ENCODE data around the gene PTPN9. TPM values are rescaled to one million over a fixed set of nuclear protein-coding genes. Genes with fewer than 3 reads are reported as not detected.
"Not testable (repeated sequence)": the region's sequence is repeated elsewhere in the genome, so short reads cannot be mapped to it uniquely, and the experiment has no call there.

The PTPN9 gene
- total RNA-seq, 1 experiment from 2014 or later, result 15.7 TPM

DNA sequence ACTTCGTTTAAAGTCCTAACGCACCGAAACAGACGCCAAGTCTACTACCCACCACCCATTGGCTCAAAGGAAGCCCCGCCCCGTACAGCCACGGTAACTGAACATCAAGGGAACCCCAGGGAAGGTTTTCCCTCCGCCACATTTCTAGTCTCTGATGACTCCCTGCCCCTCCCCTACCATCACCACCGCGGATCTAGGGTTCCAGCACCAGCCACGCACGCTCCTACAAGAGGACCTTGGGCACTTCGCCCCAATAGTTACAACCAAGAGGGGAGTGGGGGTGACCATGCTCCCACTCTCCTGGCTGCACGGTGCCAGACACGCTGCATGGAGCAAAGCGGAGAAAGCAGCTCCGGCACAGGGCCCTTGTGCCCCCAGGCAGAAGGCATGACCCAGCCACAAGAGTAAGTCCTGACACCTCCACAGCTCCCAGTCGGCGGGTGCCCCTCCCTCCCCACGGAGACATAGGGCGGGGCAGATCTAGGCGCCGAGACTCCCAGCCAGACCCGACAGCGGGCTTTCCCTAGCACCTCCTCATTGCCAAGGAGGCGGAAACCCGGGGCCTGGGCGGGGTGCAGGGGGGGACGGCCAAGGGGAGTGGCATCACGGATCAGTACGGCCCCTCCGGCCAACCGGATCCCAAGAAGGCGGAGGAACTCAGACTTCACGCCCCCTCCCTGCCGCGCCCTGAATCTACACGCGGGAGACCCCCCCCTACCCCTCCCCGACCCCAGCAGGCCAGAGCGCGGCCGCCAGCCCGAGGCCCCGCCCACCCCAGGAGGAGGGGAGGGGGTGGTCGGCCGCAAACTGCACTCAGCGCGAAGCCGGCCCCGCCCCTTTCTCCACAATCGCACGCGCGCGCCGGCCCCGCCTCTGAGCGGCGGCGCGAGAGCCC, 128.6 kb downstream of the PTPN9 start:
- ATAC-seq (peak; percentile 34), DNase-seq (peak; percentile 94)
- H3F3A ChIP-seq (ENCODE audit: low read length, unreplicated experiment), result no peaks in the 10 kb centered on the region
- peaks cover 21% of the 10 kb centered on the region for H3K4me1 ChIP-seq (ENCODE audit: insufficient read depth, low read length)
- H4K20me1 ChIP-seq (ENCODE audit: low read length), result peaks cover 24% of the 10 kb centered on the region
- intact Hi-C loops (cut with micrococcal nuclease), result loop anchor here (2.0 to 5.0 kb wide), 2 partner anchors 82 to 197 kb away; partner anchors contain the start of genes MAN2C1 and SNX33
- H3K27me3 ChIP-seq (ENCODE audit: low read length), result no peaks in the 10 kb centered on the region
- H3K4me2 ChIP-seq (ENCODE audit: low read length), result peak overlapping the region; percentile 90
- H3K36me3 ChIP-seq (ENCODE audit: low read depth, low read length), result peaks cover 8% of the 10 kb centered on the region; the same call in 1 of the 2 replicates
- peak overlapping the region; percentile 71 for H3K27ac ChIP-seq (ENCODE audit: low read length)
- peak overlapping the region; percentile 76 for H2AFZ ChIP-seq (ENCODE audit: low read length)
- TF ChIP-seq CTCF (conservative IDR thresholded peaks at IDR 0.05; ENCODE audit: low read depth, low read length), result no peak
- no peak for TF ChIP-seq EZH2 (IDR thresholded peaks at IDR 0.05; ENCODE audit: low read length, unreplicated experiment)
- TF ChIP-seq EZH2phosphoT487 (IDR thresholded peaks at IDR 0.05; ENCODE audit: borderline replicate concordance, low read length), result no peak
- H3K9me3 ChIP-seq (ENCODE audit: low read length), result no peaks in the 10 kb centered on the region
- peak overlapping the region; percentile 79 for H3K4me3 ChIP-seq (ENCODE audit: low read length)
- H3K9ac ChIP-seq (ENCODE audit: low read length), result peak overlapping the region; percentile 64
- peaks cover 67% of the 10 kb centered on the region for H3K79me2 ChIP-seq (ENCODE audit: low read length)
- POLR2A ChIA-PET (ENCODE audit: unreplicated experiment), result interaction anchor here (0.6 to 0.7 kb wide), 2 partner anchors 175 to 634 kb away, joined by 3 to 16 read pairs; partner anchors contain the start of gene SNUPN
- no peaks in the 10 kb centered on the region for H3K9me2 ChIP-seq (replicated peaks; ENCODE audit: low read length)
- CTCF ChIA-PET, result no interaction called here
- BruUV-seq (replicated peaks), result no TSS peak

- Histone ChIP-seq H3K9me3 (ENCODE audit: low read length) (no peaks in the 10 kb centered on the region), H2AFZ (ENCODE audit: low read length) (peak overlapping the region; percentile 76), H3F3A (ENCODE audit: low read length, unreplicated experiment) (no peaks in the 10 kb centered on the region), H3K9me2 (replicated peaks; ENCODE audit: low read length) (no peaks in the 10 kb centered on the region), H4K20me1 (ENCODE audit: low read length) (peaks cover 24% of the 10 kb centered on the region), H3K79me2 (ENCODE audit: low read length) (peaks cover 69% of the 10 kb centered on the region), H3K4me3 (ENCODE audit: low read length) (peak overlapping the region; percentile 79), H3K27me3 (ENCODE audit: low read length) (no peaks in the 10 kb centered on the region), H3K4me1 (ENCODE audit: insufficient read depth, low read length) (peaks cover 21% of the 10 kb centered on the region), H3K27ac (ENCODE audit: low read length) (0 out of 2 replicates have a peak overlapping the region, but pooled peaks have one; percentile 71), H3K9ac (ENCODE audit: low read length) (peak overlapping the region; percentile 64), H3K36me3 (ENCODE audit: low read depth, low read length) (peaks cover 8% of the 10 kb centered on the region; the same call in 1 of the 2 replicates), H3K4me2 (ENCODE audit: low read length) (peak overlapping the region; percentile 90)
- TF ChIP-seq CTCF (conservative IDR thresholded peaks at IDR 0.05; ENCODE audit: low read depth, low read length), result no peak
- TF ChIP-seq EZH2phosphoT487 (IDR thresholded peaks at IDR 0.05; ENCODE audit: borderline replicate concordance, low read length), result no peak
- TF ChIP-seq EZH2 (IDR thresholded peaks at IDR 0.05; ENCODE audit: low read length, unreplicated experiment), result no peak
- ATAC-seq (no peak), DNase-seq (no peak)
- CTCF ChIA-PET, result no interaction called here
- intact Hi-C loops (cut with micrococcal nuclease), result loop anchor here (2.0 to 5.0 kb wide), 2 partner anchors 81 to 198 kb away; partner anchors contain the start of genes MAN2C1 and SNX33
- BruUV-seq (replicated peaks), result TSS peak; percentile 2
- POLR2A ChIA-PET (ENCODE audit: unreplicated experiment), result no interaction called here
These were observed 129.4 kb downstream of the PTPN9 start for GRCh38 chr15:75449585-75450306.

DNA sequence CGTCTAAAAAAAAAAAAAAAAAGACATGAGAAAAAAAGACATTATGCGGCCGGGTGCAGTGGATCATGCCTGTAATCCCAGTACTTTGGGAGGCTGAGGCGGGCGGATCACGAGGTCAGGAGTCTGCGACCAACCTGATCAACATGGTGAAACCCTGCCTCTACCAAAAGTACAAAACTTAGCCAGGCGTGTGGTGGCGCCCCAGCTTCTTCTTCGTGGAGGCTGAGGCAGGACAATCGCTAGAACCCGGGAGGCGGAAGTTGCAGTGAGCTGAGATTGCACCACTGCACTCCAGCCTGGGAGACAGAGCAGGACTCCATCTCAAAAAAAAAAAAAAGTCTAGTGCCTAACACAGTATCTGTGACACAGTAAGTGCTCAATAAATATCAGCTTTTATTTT, 130.9 kb downstream of the PTPN9 start:
- POLR2A ChIA-PET (ENCODE audit: unreplicated experiment); H3K9me3 ChIP-seq (ENCODE audit: low read length); H3K36me3 ChIP-seq (ENCODE audit: low read depth, low read length); H3K4me3 ChIP-seq (ENCODE audit: low read length); CTCF ChIA-PET; intact Hi-C loops (cut with micrococcal nuclease); H3K9ac ChIP-seq (ENCODE audit: low read length); ATAC-seq; H3K4me2 ChIP-seq (ENCODE audit: low read length); DNase-seq; H3F3A ChIP-seq (ENCODE audit: low read length, unreplicated experiment); H3K27me3 ChIP-seq (ENCODE audit: low read length); H3K27ac ChIP-seq (ENCODE audit: low read length); H2AFZ ChIP-seq (ENCODE audit: low read length); BruUV-seq (replicated peaks); H3K9me2 ChIP-seq (replicated peaks; ENCODE audit: low read length): not testable (repeated sequence)
- H4K20me1 ChIP-seq (ENCODE audit: low read length), result peaks cover 34% of the 10 kb centered on the region
- H3K79me2 ChIP-seq (ENCODE audit: low read length), result peaks cover 79% of the 10 kb centered on the region
- H3K4me1 ChIP-seq (ENCODE audit: insufficient read depth, low read length), result peaks cover 28% of the 10 kb centered on the region

Measured in PC-3 (cell line).